ENCODE measurements around the gene ACTG1. TPM values are rescaled to one million over a fixed set of nuclear protein-coding genes. Genes with fewer than 3 reads are reported as not detected.

The ACTG1 gene
- total RNA-seq, 4 donors from 2014 or later, result 829 to 1,848 (median 1,550) TPM

- H3K4me1 ChIP-seq, result no peaks in the 10 kb centered on the region
- H3K27me3 ChIP-seq, result no peaks in the 10 kb centered on the region
- no peaks in the 10 kb centered on the region for H3K36me3 ChIP-seq
- peak overlapping the region in 1 of 2 donors; percentile 18 for H3K4me3 ChIP-seq
- H3K9me3 ChIP-seq, result no peaks in the 10 kb centered on the region
- peak; percentile 83 for ATAC-seq
- peak in 2 of 4 experiments; percentile 22 to 44 for TF ChIP-seq CTCF (IDR thresholded peaks at IDR 0.05)
- TF ChIP-seq EP300 (IDR thresholded peaks at IDR 0.05), result no peak
- no peak for TF ChIP-seq POLR2AphosphoS5 (IDR thresholded peaks at IDR 0.05)
- TF ChIP-seq POLR2A (IDR thresholded peaks at IDR 0.05), result no peak
- H3K27ac ChIP-seq, result peak overlapping the region in 3 of 4 donors; percentile 26 to 41 (median 39)
- 74 to 87% methylated on average over 6 to 9 of the region's 28 CpGs for WGBS, 2 donors (ENCODE audit: low coverage in 1 of 2)
Measured at GRCh38 chr17:81471818-81472456, 40.7 kb downstream of the ACTG1 start.

GRCh38 chr17:81470944-81471817, 41.4 kb downstream of the ACTG1 start:
- H3K36me3 ChIP-seq, result peaks cover 0 to 4% of the 10 kb centered on the region in 2 donors
- H3K27me3 ChIP-seq, result no peaks in the 10 kb centered on the region
- no peak overlapping the region for H3K4me3 ChIP-seq
- H3K4me1 ChIP-seq, result no peaks in the 10 kb centered on the region
- TF ChIP-seq EP300 (IDR thresholded peaks at IDR 0.05), result no peak
- no peak for TF ChIP-seq CTCF (IDR thresholded peaks at IDR 0.05)
- TF ChIP-seq POLR2AphosphoS5 (IDR thresholded peaks at IDR 0.05), result no peak
- TF ChIP-seq POLR2A (IDR thresholded peaks at IDR 0.05), result no peak
- 67 to 73% methylated on average over 3 to 7 of the region's 14 CpGs for WGBS, 2 donors (ENCODE audit: low coverage in 1 of 2)
- peak overlapping the region in 3 of 4 donors; percentile 26 to 41 (median 39) for H3K27ac ChIP-seq
- no peaks in the 10 kb centered on the region for H3K9me3 ChIP-seq
- ATAC-seq, result no peak

- ATAC-seq, result no peak
- Histone ChIP-seq H3K9me3 (no peaks in the 10 kb centered on the region), H3K4me3 (no peak overlapping the region), H3K27ac (peak overlapping the region in 1 of 4 donors; percentile 39), H3K27me3 (no peaks in the 10 kb centered on the region), H3K36me3 (peaks cover 0 to 7% of the 10 kb centered on the region in 2 donors), H3K4me1 (no peaks in the 10 kb centered on the region)
- TF ChIP-seq POLR2A (IDR thresholded peaks at IDR 0.05) (no peak), EP300 (IDR thresholded peaks at IDR 0.05) (no peak), POLR2AphosphoS5 (IDR thresholded peaks at IDR 0.05) (no peak), CTCF (IDR thresholded peaks at IDR 0.05) (no peak)
- 71 to 76% methylated on average over 2 to 7 of the region's 9 CpGs for WGBS, 2 donors (ENCODE audit: low coverage in 1 of 2)
Measured at GRCh38 chr17:81470270-81470943, 42.2 kb downstream of the ACTG1 start.

- WGBS, 2 donors (ENCODE audit: low coverage in 1 of 2), result no CpG with 5 or more reads among the region's 13 CpGs
- TF ChIP-seq EP300 (IDR thresholded peaks at IDR 0.05) (no peak), CTCF (IDR thresholded peaks at IDR 0.05) (no peak), POLR2AphosphoS5 (IDR thresholded peaks at IDR 0.05) (no peak), POLR2A (IDR thresholded peaks at IDR 0.05) (no peak)
- Histone ChIP-seq H3K27me3 (no peaks in the 10 kb centered on the region), H3K9me3 (no peaks in the 10 kb centered on the region), H3K27ac (no peak overlapping the region), H3K36me3 (peaks cover 0 to 14% of the 10 kb centered on the region in 2 donors), H3K4me1 (no peaks in the 10 kb centered on the region), H3K4me3 (no peak overlapping the region)
- ATAC-seq, result no peak
Measured at GRCh38 chr17:81469266-81469665, 43.3 kb downstream of the ACTG1 start.
